ENCODE data around the gene ALG12. TPM values are rescaled to one million over a fixed set of nuclear protein-coding genes. Genes with fewer than 3 reads are reported as not detected.

Gene ALG12
- total RNA-seq, 1 donor from 2014 or later = 17.0 TPM

DNA sequence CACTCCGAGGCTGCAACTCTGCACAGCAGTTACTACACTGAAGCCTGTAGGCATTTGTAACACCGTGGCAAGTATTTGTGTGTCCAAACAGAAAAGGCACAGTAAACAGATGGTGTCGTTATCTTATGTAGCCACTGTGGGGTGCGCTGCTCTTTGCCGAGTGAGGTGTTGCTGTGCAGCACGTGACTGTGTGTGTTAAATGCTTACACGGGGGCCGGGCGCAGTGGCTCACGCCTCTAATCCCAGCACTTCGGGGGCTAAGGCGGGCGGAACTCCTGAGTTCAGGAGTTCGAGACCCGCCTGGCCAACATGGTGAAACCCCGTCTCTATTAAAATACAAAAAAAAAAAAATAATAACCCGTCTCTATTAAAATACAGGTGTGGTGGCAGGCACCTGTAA is 53.1 kb downstream of the ALG12 start:
- Histone ChIP-seq H3K4me3 (no peak overlapping the region), H3K27me3 (ENCODE audit: low read depth) (no peaks in the 10 kb centered on the region), H3K36me3 (peaks cover 26% of the 10 kb centered on the region), H3K9me3 (replicated peaks) (peaks cover 42% of the 10 kb centered on the region), H3K27ac (replicated peaks) (no peak overlapping the region), H3K4me1 (peaks cover 5% of the 10 kb centered on the region)
- intact Hi-C loops (cut with micrococcal nuclease) = no loop called here
- TF ChIP-seq, protein P1, sequence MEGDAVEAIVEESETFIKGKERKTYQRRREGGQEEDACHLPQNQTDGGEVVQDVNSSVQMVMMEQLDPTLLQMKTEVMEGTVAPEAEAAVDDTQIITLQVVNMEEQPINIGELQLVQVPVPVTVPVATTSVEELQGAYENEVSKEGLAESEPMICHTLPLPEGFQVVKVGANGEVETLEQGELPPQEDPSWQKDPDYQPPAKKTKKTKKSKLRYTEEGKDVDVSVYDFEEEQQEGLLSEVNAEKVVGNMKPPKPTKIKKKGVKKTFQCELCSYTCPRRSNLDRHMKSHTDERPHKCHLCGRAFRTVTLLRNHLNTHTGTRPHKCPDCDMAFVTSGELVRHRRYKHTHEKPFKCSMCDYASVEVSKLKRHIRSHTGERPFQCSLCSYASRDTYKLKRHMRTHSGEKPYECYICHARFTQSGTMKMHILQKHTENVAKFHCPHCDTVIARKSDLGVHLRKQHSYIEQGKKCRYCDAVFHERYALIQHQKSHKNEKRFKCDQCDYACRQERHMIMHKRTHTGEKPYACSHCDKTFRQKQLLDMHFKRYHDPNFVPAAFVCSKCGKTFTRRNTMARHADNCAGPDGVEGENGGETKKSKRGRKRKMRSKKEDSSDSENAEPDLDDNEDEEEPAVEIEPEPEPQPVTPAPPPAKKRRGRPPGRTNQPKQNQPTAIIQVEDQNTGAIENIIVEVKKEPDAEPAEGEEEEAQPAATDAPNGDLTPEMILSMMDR (IDR thresholded peaks at IDR 0.05; ENCODE audit: borderline replicate concordance) = no peak
- DNase-seq = no peak

DNA sequence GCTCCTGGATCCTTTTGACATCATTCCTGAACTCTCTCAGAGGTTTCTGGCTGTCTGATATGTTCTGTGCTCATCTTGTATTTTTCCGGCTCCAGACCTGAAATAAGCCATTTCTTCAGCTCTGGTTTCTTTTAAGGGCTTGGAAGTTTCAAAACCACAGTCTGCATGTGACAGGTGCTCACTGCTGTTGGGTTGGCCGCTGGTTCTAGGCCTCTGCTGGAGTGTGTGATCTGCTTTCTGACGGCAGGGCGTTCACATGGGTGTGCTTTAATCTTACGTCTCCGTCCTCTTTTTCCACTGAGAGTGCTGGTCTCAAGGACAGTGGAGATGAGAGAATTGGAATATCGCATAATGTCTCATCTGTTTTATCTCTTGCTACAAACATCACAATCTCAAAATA is 54.3 kb downstream of the ALG12 start:
- TF ChIP-seq, protein P1 (IDR thresholded peaks at IDR 0.05; ENCODE audit: borderline replicate concordance) = no peak
- H3K4me3 ChIP-seq = no peak overlapping the region
- DNase-seq = no peak
- peaks cover 30% of the 10 kb centered on the region for H3K9me3 ChIP-seq (replicated peaks)
- peaks cover 19% of the 10 kb centered on the region for H3K36me3 ChIP-seq
- no peaks in the 10 kb centered on the region for H3K27me3 ChIP-seq (ENCODE audit: low read depth)
- intact Hi-C loops (cut with micrococcal nuclease) = no loop called here
- H3K4me1 ChIP-seq = peaks cover 5% of the 10 kb centered on the region
- H3K27ac ChIP-seq (replicated peaks) = no peak overlapping the region

DNA sequence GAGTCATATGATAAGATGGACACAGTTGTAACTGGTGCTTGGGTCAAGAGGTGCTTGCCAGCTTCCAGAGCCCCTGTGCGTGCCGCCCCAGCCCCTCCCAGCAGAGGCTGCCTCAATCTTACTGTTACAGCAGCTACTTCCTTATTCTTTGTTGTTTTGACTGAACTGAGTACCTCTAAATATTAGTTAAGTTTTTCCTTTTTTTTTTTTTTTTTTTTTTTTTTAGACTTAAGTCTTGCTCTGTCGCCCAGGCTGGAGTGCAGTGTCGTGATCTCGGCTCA is 55.8 kb downstream of the ALG12 start:
- TF ChIP-seq, protein P1 (IDR thresholded peaks at IDR 0.05; ENCODE audit: borderline replicate concordance) = no peak
- peaks cover 28% of the 10 kb centered on the region for H3K9me3 ChIP-seq (replicated peaks)
- H3K27ac ChIP-seq (replicated peaks) = no peak overlapping the region
- peaks cover 5% of the 10 kb centered on the region for H3K4me1 ChIP-seq
- no peak for DNase-seq
- intact Hi-C loops (cut with micrococcal nuclease) = no loop called here
- H3K27me3 ChIP-seq (ENCODE audit: low read depth) = no peaks in the 10 kb centered on the region
- no peak overlapping the region for H3K4me3 ChIP-seq
- H3K36me3 ChIP-seq = peaks cover 15% of the 10 kb centered on the region

DNA sequence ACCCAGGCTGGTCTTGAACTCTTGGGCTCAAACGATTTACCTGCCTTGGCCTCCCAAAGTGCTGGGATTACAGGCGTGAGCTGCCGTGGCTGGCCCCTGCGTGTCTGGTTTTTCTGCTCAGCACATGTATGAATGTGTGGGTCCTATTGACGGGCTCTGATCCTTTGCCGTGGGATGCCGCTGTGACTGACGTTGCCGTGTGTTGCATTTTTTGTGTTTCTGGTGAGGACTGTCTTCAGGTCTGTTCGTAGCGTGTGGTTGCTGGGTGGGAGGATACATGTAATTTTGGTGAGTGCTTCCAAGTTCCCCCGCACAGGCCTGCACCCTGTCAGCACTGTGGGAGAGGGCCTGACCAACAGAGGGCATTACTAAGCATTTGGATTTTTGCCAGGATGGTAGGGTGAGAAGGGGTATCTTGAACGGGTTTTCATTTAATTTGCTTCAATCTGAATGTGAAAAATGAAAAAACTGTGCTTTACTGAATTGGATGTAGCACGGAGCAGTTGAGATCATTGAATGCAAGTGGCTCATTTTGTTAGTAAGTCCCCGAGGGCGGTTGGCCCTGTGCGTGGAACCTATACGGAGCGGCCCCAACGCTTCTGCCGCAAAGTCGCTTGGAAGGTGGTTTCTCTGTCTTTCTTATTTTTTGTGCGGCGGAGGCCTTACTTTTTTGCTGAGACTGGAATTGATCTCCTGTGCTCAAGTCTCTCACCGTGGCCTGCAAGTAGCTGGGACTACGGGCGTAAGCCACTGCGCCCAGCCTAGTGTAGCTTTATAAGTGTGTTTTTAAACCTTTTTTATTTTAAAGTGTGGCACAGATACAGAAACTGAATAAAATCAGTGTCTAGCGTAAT is 56.4 kb downstream of the ALG12 start:
- peaks cover 5% of the 10 kb centered on the region for H3K4me1 ChIP-seq
- no peak overlapping the region for H3K4me3 ChIP-seq
- DNase-seq = no peak
- H3K27me3 ChIP-seq (ENCODE audit: low read depth) = no peaks in the 10 kb centered on the region
- peaks cover 10% of the 10 kb centered on the region for H3K36me3 ChIP-seq
- TF ChIP-seq, protein P1 (IDR thresholded peaks at IDR 0.05; ENCODE audit: borderline replicate concordance) = no peak
- H3K27ac ChIP-seq (replicated peaks) = no peak overlapping the region
- intact Hi-C loops (cut with micrococcal nuclease) = no loop called here
- peaks cover 22% of the 10 kb centered on the region for H3K9me3 ChIP-seq (replicated peaks)

DNA sequence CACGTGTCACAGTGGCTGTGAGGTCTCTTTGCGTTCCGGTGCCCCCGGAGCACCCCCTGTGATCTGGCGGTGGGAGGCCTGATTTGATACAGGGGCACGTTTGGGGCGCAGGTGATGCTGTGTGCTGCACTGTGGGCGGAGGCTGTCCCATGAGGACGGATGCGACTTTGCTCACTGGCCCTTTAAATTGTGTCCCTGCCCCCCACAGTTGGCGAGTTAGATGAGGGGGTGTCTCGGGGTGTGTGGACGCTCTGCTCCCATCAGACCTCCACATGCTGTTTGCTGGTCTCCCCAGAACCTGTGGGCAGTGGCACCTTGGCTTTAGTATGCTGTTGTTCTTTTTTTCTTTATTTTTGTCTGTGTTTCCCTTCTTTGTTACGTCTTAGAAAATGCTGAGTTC is 59.4 kb downstream of the ALG12 start:
- no peak overlapping the region for H3K4me3 ChIP-seq
- no peaks in the 10 kb centered on the region for H3K27me3 ChIP-seq (ENCODE audit: low read depth)
- no peak overlapping the region for H3K27ac ChIP-seq (replicated peaks)
- no peaks in the 10 kb centered on the region for H3K9me3 ChIP-seq (replicated peaks)
- TF ChIP-seq, protein P1 (IDR thresholded peaks at IDR 0.05; ENCODE audit: borderline replicate concordance) = no peak
- peaks cover 28% of the 10 kb centered on the region for H3K4me1 ChIP-seq
- H3K36me3 ChIP-seq = peaks cover 4% of the 10 kb centered on the region
- DNase-seq = no peak
- intact Hi-C loops (cut with micrococcal nuclease) = no loop called here

Measured in left ventricle myocardium inferior (tissue), 1 donor.